ENCODE results near the gene NPAS3. TPM values are rescaled to one million over a fixed set of nuclear protein-coding genes. Genes with fewer than 3 reads are reported as not detected.

The NPAS3 gene
- 0.25 TPM in 1 of 2 replicates, not detected in the other for total RNA-seq (ENCODE audit: low replicate concordance)

DNA sequence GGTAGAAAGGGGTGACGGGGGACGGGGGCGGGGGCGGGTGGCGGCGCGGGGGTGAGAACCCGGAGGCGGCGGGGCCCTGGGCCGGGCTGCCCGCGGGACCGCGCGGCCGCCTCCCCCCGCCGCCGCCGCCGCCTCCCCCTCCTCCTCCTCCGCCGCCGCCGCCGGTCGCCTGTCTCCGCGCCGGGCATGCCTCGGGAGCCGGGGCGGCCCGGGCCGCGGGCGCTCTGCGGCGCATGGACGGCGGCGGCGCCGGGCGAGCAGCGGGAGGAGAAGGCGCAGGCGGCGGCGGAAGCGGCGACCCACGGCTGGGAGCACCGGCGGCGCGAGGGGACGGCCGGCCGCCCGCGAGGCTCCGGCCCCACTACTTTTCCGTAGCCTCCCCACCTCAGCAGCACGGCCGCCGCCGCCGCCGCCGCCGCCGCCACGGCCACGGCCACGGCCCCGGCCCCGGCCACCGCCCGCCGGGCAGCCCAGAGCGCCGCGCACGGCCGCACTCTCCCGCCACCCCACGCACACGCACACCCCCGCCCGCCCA is at the start of gene NPAS3:
TSS of gene NPAS3 (plus strand) at position 161 of the 535 bp plus-strand sequence.
- H3K27me3 ChIP-seq, result peaks cover 77% of the 10 kb centered on the region
- H3K79me2 ChIP-seq (ENCODE audit: low read depth), result no peaks in the 10 kb centered on the region
- H3K9me3 ChIP-seq (ENCODE audit: low read depth), result no peaks in the 10 kb centered on the region
- Mint-ChIP-seq H3K9me3 (no peaks in the 10 kb centered on the region), H3K4me3 (peak within 1 kb of the TSS; percentile 96), H3K36me3 (peaks cover 2% of the 10 kb centered on the region), H3K27me3 (ENCODE audit: insufficient read depth, low read depth) (peaks cover 14% of the 10 kb centered on the region), H3K27ac (peak within 1 kb of the TSS; percentile 98), H3K4me1 (peaks cover 47% of the 10 kb centered on the region)
- no peaks in the 10 kb centered on the region for H3K36me3 ChIP-seq
- TF ChIP-seq, protein P1, sequence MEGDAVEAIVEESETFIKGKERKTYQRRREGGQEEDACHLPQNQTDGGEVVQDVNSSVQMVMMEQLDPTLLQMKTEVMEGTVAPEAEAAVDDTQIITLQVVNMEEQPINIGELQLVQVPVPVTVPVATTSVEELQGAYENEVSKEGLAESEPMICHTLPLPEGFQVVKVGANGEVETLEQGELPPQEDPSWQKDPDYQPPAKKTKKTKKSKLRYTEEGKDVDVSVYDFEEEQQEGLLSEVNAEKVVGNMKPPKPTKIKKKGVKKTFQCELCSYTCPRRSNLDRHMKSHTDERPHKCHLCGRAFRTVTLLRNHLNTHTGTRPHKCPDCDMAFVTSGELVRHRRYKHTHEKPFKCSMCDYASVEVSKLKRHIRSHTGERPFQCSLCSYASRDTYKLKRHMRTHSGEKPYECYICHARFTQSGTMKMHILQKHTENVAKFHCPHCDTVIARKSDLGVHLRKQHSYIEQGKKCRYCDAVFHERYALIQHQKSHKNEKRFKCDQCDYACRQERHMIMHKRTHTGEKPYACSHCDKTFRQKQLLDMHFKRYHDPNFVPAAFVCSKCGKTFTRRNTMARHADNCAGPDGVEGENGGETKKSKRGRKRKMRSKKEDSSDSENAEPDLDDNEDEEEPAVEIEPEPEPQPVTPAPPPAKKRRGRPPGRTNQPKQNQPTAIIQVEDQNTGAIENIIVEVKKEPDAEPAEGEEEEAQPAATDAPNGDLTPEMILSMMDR (IDR thresholded peaks at IDR 0.05), result no peak
- no peak for TF ChIP-seq EZH2phosphoT487 (IDR thresholded peaks at IDR 0.05)
- TF ChIP-seq EZH2 (IDR thresholded peaks at IDR 0.05), result no peak
- H3K9ac ChIP-seq, result no peak within 1 kb of the TSS
- peak within 1 kb of the TSS; percentile 55 for H3K4me3 ChIP-seq
- peaks cover 25% of the 10 kb centered on the region for H3K4me1 ChIP-seq
- peak within 1 kb of the TSS; percentile 91 for H3K4me2 ChIP-seq
- peaks cover 30% of the 10 kb centered on the region for H4K20me1 ChIP-seq (ENCODE audit: low read depth)
- H3F3A ChIP-seq (ENCODE audit: low read depth), result peaks cover 45% of the 10 kb centered on the region
- DNase-seq (ENCODE audit: low spot score), result peak; percentile 73
- H2AFZ ChIP-seq (replicated peaks), result peak within 1 kb of the TSS; percentile 88
- H3K27ac ChIP-seq, result no peak within 1 kb of the TSS

DNA sequence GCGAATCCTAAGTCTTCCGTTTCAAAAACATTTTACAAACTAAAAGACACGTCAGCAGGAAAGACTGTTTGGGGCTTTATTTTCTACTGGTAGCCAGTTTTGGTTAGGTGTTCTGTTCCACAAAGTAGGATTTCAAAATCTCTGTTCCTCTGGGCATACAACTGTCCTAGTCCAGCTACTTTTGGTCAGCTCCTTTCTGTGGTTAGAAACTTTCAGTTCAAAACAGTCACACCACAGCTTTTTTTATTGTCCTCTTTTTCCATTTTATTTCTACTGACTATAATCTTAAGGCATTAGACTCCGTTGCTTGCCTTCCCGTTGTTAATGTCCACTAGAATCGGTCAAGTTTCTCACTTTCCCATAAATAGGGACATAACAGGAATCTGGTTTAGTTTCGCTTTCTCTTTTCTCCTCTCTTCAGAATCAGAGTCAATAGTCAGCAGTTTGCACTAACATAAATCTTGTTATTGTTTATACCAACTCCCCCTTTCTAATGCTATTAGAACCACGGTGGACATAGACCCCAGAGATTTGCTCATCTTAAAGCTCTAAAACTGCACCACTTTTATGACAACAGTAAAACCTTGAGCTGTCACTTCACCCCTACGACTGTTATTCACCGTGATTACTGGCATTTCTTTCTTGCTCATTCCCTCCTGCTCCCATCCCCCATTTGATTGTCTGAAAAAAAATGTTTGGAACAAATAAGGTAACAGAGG is 41.5 kb upstream of the NPAS3 start:
- Histone ChIP-seq H3K36me3 (no peaks in the 10 kb centered on the region), H3K9me3 (ENCODE audit: low read depth) (no peaks in the 10 kb centered on the region), H3K4me3 (no peak overlapping the region), H3K27me3 (no peaks in the 10 kb centered on the region), H3K4me1 (no peaks in the 10 kb centered on the region), H3K4me2 (no peak overlapping the region), H3K79me2 (ENCODE audit: low read depth) (no peaks in the 10 kb centered on the region), H2AFZ (replicated peaks) (peak overlapping the region; percentile 50), H3K9ac (no peak overlapping the region), H3K27ac (no peak overlapping the region), H4K20me1 (ENCODE audit: low read depth) (no peaks in the 10 kb centered on the region), H3F3A (ENCODE audit: low read depth) (no peaks in the 10 kb centered on the region)
- DNase-seq (ENCODE audit: low spot score), result no peak
- H3K27me3 Mint-ChIP-seq (ENCODE audit: insufficient read depth, low read depth), result peaks cover 2% of the 10 kb centered on the region
- peaks cover 11% of the 10 kb centered on the region for H3K4me1 Mint-ChIP-seq
- TF ChIP-seq EZH2phosphoT487 (IDR thresholded peaks at IDR 0.05), result no peak
- TF ChIP-seq EZH2 (IDR thresholded peaks at IDR 0.05), result no peak
- TF ChIP-seq, protein P1 (IDR thresholded peaks at IDR 0.05), result no peak
- no peak overlapping the region for H3K4me3 Mint-ChIP-seq
- no peaks in the 10 kb centered on the region for H3K9me3 Mint-ChIP-seq
- H3K36me3 Mint-ChIP-seq, result no peaks in the 10 kb centered on the region
- H3K27ac Mint-ChIP-seq, result no peak overlapping the region

DNA sequence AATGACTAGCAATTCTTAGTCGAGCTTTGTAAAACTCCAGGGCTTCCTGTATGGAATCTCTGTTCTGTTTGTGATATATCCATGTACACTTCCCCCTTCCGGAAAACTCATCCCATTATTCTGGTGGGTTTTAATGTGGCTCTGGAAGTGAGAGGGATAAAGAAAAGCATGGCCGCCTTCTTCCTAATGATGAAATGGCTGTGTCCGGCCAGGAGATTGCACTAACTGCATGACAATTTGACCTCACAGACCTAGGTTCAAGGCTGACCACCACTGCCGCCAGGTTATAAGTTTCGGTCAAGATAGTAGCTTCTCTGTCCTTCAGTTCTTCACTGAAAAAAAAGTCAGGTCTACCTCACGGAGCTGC is 41.0 kb upstream of the NPAS3 start:
- TF ChIP-seq, protein P1 (IDR thresholded peaks at IDR 0.05), result no peak
- TF ChIP-seq EZH2phosphoT487 (IDR thresholded peaks at IDR 0.05) (no peak), EZH2 (IDR thresholded peaks at IDR 0.05) (no peak)
- DNase-seq (ENCODE audit: low spot score), result no peak
- Histone ChIP-seq H2AFZ (replicated peaks) (peak overlapping the region; percentile 50), H3K36me3 (no peaks in the 10 kb centered on the region), H3K27ac (no peak overlapping the region), H3F3A (ENCODE audit: low read depth) (no peaks in the 10 kb centered on the region), H3K9me3 (ENCODE audit: low read depth) (no peaks in the 10 kb centered on the region), H3K4me1 (no peaks in the 10 kb centered on the region), H3K27me3 (no peaks in the 10 kb centered on the region), H3K9ac (no peak overlapping the region), H4K20me1 (ENCODE audit: low read depth) (no peaks in the 10 kb centered on the region), H3K4me2 (no peak overlapping the region), H3K4me3 (no peak overlapping the region), H3K79me2 (ENCODE audit: low read depth) (no peaks in the 10 kb centered on the region)
- no peaks in the 10 kb centered on the region for H3K9me3 Mint-ChIP-seq
- H3K36me3 Mint-ChIP-seq, result no peaks in the 10 kb centered on the region
- H3K27ac Mint-ChIP-seq, result no peak overlapping the region
- no peak overlapping the region for H3K4me3 Mint-ChIP-seq
- H3K27me3 Mint-ChIP-seq (ENCODE audit: insufficient read depth, low read depth), result peaks cover 2% of the 10 kb centered on the region
- H3K4me1 Mint-ChIP-seq, result peaks cover 11% of the 10 kb centered on the region
